CD8-positive, alpha-beta memory T cell (primary cell): ENCODE measurements around the gene ZDHHC24. TPM values are rescaled to one million over a fixed set of nuclear protein-coding genes. Genes with fewer than 3 reads are reported as not detected.
A peak's percentile ranks its signal among the peaks of the same experiment; 100 is the strongest.

ENCODE experiments used
- CTCF ChIA-PET: fragments of 350-600 bp; sonication (Branson Sonifier 250); formaldehyde crosslinking; loops from one replicate; lab custom pipeline; 2021; ENCODE audit warnings: antibody characterized with exemption; lab: Charles Lee
- POLR2A ChIA-PET: fragments of 350-600 bp; sonication (Branson Sonifier 250); formaldehyde crosslinking; loops from one replicate; lab custom pipeline; 2021; ENCODE audit warnings: antibody characterized with exemption; lab: Charles Lee
- DNase-seq, 5 donors: peaks; one replicate each; pipeline versions ENCODE4 v3.0.0 to v3.0.0-alpha.2; 2020 to 2022; ENCODE audit warnings: mixed read lengths in 1 of 5
- H3K27ac ChIP-seq: one replicate; pipeline ENCODE4 v1.7.0; 2013; ENCODE audit warnings: low read depth, mild to moderate bottlenecking, low read length, moderate library complexity
- H3K27me3 ChIP-seq: 2 replicates; pipeline ENCODE4 v1.7.0; 2013; ENCODE audit warnings: low read length, mild to moderate bottlenecking; ENCODE audit not compliant: insufficient read depth, poor library complexity, severe bottlenecking
- H3K36me3 ChIP-seq: 2 replicates; pipeline ENCODE4 v1.7.0; 2013; ENCODE audit warnings: mild to moderate bottlenecking, low read length, moderate library complexity; ENCODE audit not compliant: insufficient read depth
- H3K4me1 ChIP-seq: 2 replicates; pipeline ENCODE4 v1.7.0; 2013; ENCODE audit warnings: mild to moderate bottlenecking, low read length, moderate library complexity; ENCODE audit not compliant: insufficient read depth
- H3K4me3 ChIP-seq: 2 replicates; pipeline ENCODE4 v1.7.0; 2013; ENCODE audit warnings: mild to moderate bottlenecking, low read length
- H3K9me3 ChIP-seq: 2 replicates; pipeline ENCODE4 v1.7.0; 2013; ENCODE audit warnings: mild to moderate bottlenecking, low read length
- H3K27ac Mint-ChIP-seq, 8 donors: one replicate each; pipeline ENCODE4 v1.8.0; 2020 to 2021; ENCODE audit warnings: mixed read lengths in 8 of 8, mild to moderate bottlenecking in 6 of 8, inconsistent platforms in 3 of 8, moderate library complexity in 3 of 8
- H3K27me3 Mint-ChIP-seq, 2 donors: one replicate each; pipeline ENCODE4 v1.8.0; 2020 to 2021; ENCODE audit warnings: mixed read lengths in 2 of 2, mild to moderate bottlenecking in 1 of 2, moderate library complexity in 1 of 2
- H3K36me3 Mint-ChIP-seq, 3 donors: one replicate each; pipeline ENCODE4 v1.8.0; 2020 to 2021; ENCODE audit warnings: mixed read lengths in 3 of 3, inconsistent platforms in 1 of 3, mild to moderate bottlenecking in 1 of 3
- H3K4me1 Mint-ChIP-seq, 3 donors: one replicate each; pipeline ENCODE4 v1.8.0; 2020 to 2021; ENCODE audit warnings: mixed read lengths in 3 of 3, inconsistent platforms in 1 of 3, mild to moderate bottlenecking in 1 of 3
- H3K4me3 Mint-ChIP-seq, 7 donors: one replicate each; pipeline ENCODE4 v1.8.0; 2020 to 2021; ENCODE audit warnings: mixed read lengths in 7 of 7, mild to moderate bottlenecking in 6 of 7, moderate library complexity in 4 of 7, inconsistent platforms in 2 of 7
- H3K9me3 Mint-ChIP-seq, 5 donors: one replicate each; pipeline ENCODE4 v1.8.0; 2020 to 2022; ENCODE audit warnings: mixed read lengths in 5 of 5, mild to moderate bottlenecking in 3 of 5, moderate library complexity in 2 of 5, inconsistent platforms in 1 of 5
- polyA plus RNA-seq: library from polyadenylated mRNA; unstranded; fragments of 300-500 nt; fragmentation: Illumina TruSeq; gene quantifications from one replicate; pipeline ENCODE4 v1.2.3, GENCODE V29; 2021
- total RNA-seq, 2 experiments: library from RNA; stranded (reverse); gene quantifications; one replicate each; pipeline ENCODE4 v1.2.3, GENCODE V29; 2021

The ZDHHC24 gene
- total and polyA plus RNA-seq, 3 experiments from 2014 or later, result 16.6 to 21.5 (median 17.1) TPM

DNA sequence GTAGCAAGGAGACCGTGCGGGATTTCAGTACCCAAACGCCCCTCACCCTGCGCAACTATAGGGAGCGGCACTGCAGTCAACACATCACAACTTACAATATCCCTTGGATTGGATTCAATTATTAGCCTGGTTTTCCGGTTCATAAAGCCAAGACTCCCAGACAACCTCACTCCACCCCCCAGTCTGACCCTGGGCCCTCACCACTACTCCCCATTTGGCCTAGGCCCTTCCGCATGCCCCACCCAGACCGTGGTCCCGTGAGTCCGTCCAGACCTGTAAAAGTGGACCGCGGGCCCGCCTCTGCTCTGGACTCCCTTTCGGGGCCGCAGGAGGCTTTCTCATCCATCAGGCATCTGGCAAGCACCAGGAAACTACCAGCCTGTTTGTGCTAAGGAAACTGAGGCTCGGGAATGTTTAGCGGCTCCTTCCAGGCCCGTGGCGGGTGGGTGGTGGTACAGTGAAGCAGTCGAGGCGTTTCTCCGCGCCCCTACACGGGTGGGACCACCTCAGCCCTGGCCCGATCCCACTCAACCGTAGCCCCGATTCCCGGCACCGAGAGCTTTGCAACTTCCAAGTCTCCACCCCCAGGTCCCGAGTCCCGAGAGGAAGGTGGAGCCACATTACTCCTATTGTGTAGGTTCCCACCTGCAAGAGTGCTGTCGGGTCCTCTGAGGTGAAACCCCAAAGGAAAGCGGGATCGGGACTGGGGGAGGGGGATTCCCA lies 66.3 kb downstream of the ZDHHC24 start:
- POLR2A ChIA-PET, result interaction anchor here (0.6 to 2.5 kb wide), 12 partner anchors 9 to 915 kb away, joined by 3 to 43 read pairs (median 4); partner anchors contain the start of genes ACTN3, BBS1, MRPL11 and PELI3
- H3K4me3 ChIP-seq, result peak overlapping the region; percentile 90

DNA sequence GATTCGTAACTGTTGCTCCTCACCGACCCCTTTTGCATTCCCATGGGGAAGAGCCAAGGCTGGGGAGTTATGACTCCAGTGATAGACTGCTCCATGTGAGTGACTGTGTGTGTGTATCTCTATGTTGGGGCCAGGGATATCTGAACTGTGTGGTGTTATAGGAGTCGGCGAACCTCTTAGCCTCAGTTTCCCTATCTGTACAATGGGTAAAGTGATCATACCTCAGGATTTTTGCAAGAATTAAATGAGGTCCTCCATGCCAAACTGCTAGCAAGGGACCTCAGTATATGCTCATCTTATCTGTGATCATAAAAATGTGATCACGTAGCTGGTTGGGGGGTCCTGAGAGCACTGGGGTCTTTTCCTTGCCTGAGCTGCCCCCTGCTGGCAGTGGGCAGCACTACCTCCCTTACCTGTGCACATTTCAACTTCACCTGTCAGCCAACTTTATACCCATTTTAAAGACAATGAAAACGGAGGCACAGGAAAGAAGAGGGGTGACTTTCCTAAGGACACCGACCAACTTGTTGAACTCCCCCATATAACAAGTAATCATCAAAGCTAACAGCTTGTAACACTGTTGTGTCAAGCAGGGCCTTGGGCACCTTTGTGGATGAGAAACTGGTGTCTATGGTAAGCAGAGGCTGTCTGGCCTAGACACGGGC lies 67.0 kb downstream of the ZDHHC24 start:
- H3K27ac ChIP-seq, result peak overlapping the region; percentile 83
- H3K4me1 Mint-ChIP-seq, result peaks cover 22 to 40% (median 30%) of the 10 kb centered on the region in 3 donors
- H3K4me3 Mint-ChIP-seq, result peak overlapping the region; percentile 87 to 99 (median 92)
- ChIA-PET CTCF (interaction anchor here (1.0 to 1.5 kb wide), 4 partner anchors 7 to 113 kb away, joined by 3 to 5 read pairs (median 4); partner anchors contain the start of gene CCDC87), POLR2A (interaction anchor here (2.0 to 2.5 kb wide), 2 partner anchors 12 to 199 kb away, joined by 13 to 43 read pairs; partner anchors contain the start of genes PELI3 and RBM4B)
- peak overlapping the region; percentile 74 to 97 (median 92) for H3K27ac Mint-ChIP-seq
- H3K9me3 ChIP-seq, result no peaks in the 10 kb centered on the region
- peaks cover 0 to 1% of the 10 kb centered on the region in 2 donors for H3K27me3 Mint-ChIP-seq
- H3K4me3 ChIP-seq, result peak overlapping the region; percentile 90
- H3K36me3 Mint-ChIP-seq, result peaks cover 0 to 30% (median 0%) of the 10 kb centered on the region in 3 donors
- H3K27me3 ChIP-seq, result no peaks in the 10 kb centered on the region
- no peaks in the 10 kb centered on the region for H3K36me3 ChIP-seq
- no peaks in the 10 kb centered on the region for H3K9me3 Mint-ChIP-seq
- peak in 2 of 5 donors; percentile 17 to 34 for DNase-seq
- H3K4me1 ChIP-seq, result peaks cover 18% of the 10 kb centered on the region

More for the DNA sequence above, 66.3 kb downstream of the ZDHHC24 start:
- H3K36me3 Mint-ChIP-seq, result peaks cover 0 to 24% (median 0%) of the 10 kb centered on the region in 3 donors
- peaks cover 0 to 1% of the 10 kb centered on the region in 2 donors for H3K27me3 Mint-ChIP-seq
- DNase-seq, result peak in 1 of 5 donors; percentile 11
- Histone ChIP-seq H3K9me3 (no peaks in the 10 kb centered on the region), H3K36me3 (no peaks in the 10 kb centered on the region), H3K27me3 (no peaks in the 10 kb centered on the region), H3K4me1 (peaks cover 18% of the 10 kb centered on the region), H3K27ac (peak overlapping the region; percentile 83)
- peaks cover 22 to 40% (median 30%) of the 10 kb centered on the region in 3 donors for H3K4me1 Mint-ChIP-seq
- peak overlapping the region; percentile 74 to 97 (median 92) for H3K27ac Mint-ChIP-seq
- CTCF ChIA-PET, result interaction anchor here (0.6 to 1.7 kb wide), 13 partner anchors 8 to 198 kb away, joined by 3 to 9 read pairs (median 4); partner anchors contain the start of genes CCDC87, MRPL11, PELI3 and RBM4B
- no peaks in the 10 kb centered on the region for H3K9me3 Mint-ChIP-seq
- H3K4me3 Mint-ChIP-seq, result peak overlapping the region; percentile 87 to 99 (median 92)

DNA sequence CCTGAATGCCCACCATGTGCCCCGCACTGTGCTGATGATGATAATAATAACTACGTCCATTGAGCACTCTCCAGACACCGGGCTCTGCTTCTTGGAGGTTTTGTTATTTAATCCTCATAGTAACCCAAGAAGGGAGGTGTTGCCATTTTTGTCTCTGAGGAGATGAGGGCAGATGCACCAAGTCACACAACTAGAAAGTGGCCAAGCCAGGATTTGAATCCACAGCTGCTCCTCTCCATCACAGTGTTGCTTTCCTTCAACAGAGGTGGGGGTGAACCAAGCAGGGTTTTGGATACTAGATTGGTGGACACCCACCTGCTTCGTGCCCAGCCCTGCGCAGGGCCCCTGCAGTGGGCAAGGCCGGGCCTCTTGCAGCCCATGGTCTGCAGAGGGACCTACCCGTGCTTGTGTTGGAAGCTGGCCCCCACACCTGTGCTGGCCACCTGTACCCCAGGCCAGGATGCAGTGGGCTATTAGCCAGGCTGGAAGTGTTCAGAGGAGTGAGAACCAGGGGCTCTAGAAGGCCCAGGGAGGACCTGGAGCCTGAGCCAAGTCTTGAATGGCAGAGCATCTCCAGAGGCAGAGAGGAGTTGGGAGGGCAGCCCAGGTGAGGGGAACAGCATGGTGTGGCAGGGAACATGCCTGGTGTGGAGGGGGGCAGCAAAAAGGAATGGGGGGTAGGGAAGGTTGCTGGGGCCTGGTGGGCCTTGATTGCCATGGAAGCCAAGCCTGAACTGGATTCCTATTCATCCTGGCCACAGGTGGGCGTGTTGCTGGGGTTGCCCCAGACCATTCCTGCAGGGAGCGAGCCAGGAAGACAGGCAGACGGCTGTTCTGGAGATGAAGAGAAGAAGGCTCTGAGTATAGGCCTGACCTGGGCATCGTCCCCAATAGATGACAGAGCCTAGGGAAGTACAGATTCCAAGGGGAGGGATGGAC lies 68.3 kb downstream of the ZDHHC24 start:
- Mint-ChIP-seq H3K27me3 (peaks cover 0 to 1% of the 10 kb centered on the region in 2 donors), H3K9me3 (no peaks in the 10 kb centered on the region), H3K36me3 (peaks cover 0 to 31% (median 0%) of the 10 kb centered on the region in 3 donors), H3K4me3 (peak overlapping the region in 4 of 7 donors; percentile 47 to 99 (median 76)), H3K4me1 (peaks cover 22 to 31% (median 28%) of the 10 kb centered on the region in 3 donors), H3K27ac (peak overlapping the region in 6 of 8 donors; percentile 24 to 95 (median 56))
- H3K4me3 ChIP-seq, result no peak overlapping the region
- no peak overlapping the region for H3K27ac ChIP-seq
- no peaks in the 10 kb centered on the region for H3K27me3 ChIP-seq
- H3K36me3 ChIP-seq, result no peaks in the 10 kb centered on the region
- H3K9me3 ChIP-seq, result no peaks in the 10 kb centered on the region
- CTCF ChIA-PET, result interaction anchor here (1.4 to 1.5 kb wide), 2 partner anchors 8 to 69 kb away, joined by 3 read pairs; no protein-coding TSS in a partner anchor
- H3K4me1 ChIP-seq, result peaks cover 18% of the 10 kb centered on the region
- POLR2A ChIA-PET, result no interaction called here
- DNase-seq, result no peak

DNA sequence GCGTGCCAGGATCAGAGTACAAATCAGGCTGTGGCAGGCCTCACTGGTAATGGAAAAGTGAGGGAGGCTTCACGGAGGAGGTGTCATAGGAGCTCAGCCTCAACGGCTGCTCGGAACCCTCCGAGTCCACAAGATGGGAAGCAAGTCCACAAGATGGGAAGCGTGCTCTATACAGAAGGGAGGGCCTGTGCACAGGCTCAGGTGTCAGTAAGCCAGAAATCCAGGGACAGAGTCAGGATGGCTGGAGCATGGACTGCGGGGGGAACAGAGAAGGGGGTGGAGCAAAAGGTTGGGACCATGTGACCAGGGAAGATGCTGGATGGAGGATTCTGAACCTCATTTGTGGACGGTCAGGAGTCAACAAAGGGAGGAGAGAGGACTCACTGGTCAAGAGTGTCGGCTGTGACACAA lies 69.0 kb downstream of the ZDHHC24 start:
- ChIA-PET CTCF (interaction anchor here (1.4 kb wide), 1 partner anchor 68 kb away, joined by 3 read pairs; no protein-coding TSS in a partner anchor), POLR2A (no interaction called here)
- peaks cover 0 to 1% of the 10 kb centered on the region in 2 donors for H3K27me3 Mint-ChIP-seq

DNA sequence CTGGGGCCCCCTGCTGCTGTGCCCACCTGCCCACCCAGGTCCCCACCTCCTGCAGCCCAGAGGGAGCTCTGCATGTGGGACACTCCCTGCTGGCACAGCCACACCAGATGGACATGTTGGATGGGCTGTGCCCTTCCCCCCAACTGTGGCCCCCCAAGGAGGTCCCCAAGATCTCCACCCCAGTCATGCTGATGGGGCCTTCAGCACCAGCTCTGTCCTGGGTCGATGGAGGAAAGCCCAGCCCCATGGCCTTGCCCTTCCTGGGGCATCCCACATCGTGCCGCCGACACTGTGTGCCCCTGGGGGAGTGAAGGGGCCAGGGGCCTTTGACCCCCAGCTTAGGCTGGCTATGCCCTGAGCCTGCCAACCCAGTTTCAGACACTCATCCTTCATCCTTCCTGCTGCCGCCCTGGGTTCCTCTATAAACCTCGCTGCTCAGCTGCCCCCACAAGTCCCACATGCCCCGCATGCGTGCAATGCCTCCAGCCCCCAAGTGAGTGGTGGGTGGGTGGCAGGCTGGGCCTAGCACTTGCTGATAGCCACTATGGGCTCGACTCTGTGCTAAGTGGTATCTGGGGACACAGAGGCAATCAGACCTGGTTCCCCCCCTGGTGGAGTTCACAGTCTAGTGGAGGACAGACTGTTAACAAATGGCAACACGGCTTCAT lies 69.5 kb downstream of the ZDHHC24 start:
- Histone ChIP-seq H3K27ac (no peak overlapping the region), H3K36me3 (no peaks in the 10 kb centered on the region), H3K9me3 (no peaks in the 10 kb centered on the region), H3K4me1 (peaks cover 18% of the 10 kb centered on the region), H3K27me3 (no peaks in the 10 kb centered on the region), H3K4me3 (no peak overlapping the region)
- Mint-ChIP-seq H3K4me3 (peak overlapping the region in 1 of 7 donors; percentile 80), H3K4me1 (peaks cover 22 to 23% (median 23%) of the 10 kb centered on the region in 3 donors), H3K27me3 (peaks cover 0 to 1% of the 10 kb centered on the region in 2 donors), H3K27ac (peak overlapping the region in 2 of 8 donors; percentile 38 to 95), H3K36me3 (peaks cover 0 to 33% (median 0%) of the 10 kb centered on the region in 3 donors), H3K9me3 (no peaks in the 10 kb centered on the region)
- ChIA-PET CTCF (interaction anchor here (1.4 kb wide), 1 partner anchor 68 kb away, joined by 3 read pairs; no protein-coding TSS in a partner anchor), POLR2A (no interaction called here)
- DNase-seq, result no peak

More for the DNA sequence above, 69.0 kb downstream of the ZDHHC24 start:
- Histone ChIP-seq H3K4me3 (no peak overlapping the region), H3K4me1 (peaks cover 18% of the 10 kb centered on the region), H3K27ac (no peak overlapping the region), H3K27me3 (no peaks in the 10 kb centered on the region), H3K36me3 (no peaks in the 10 kb centered on the region), H3K9me3 (no peaks in the 10 kb centered on the region)
- H3K9me3 Mint-ChIP-seq, result no peaks in the 10 kb centered on the region
- DNase-seq, result no peak
- peak overlapping the region in 2 of 8 donors; percentile 38 to 95 for H3K27ac Mint-ChIP-seq
- peaks cover 22 to 25% (median 23%) of the 10 kb centered on the region in 3 donors for H3K4me1 Mint-ChIP-seq
- peaks cover 0 to 32% (median 0%) of the 10 kb centered on the region in 3 donors for H3K36me3 Mint-ChIP-seq
- peak overlapping the region in 2 of 7 donors; percentile 49 to 80 for H3K4me3 Mint-ChIP-seq

DNA sequence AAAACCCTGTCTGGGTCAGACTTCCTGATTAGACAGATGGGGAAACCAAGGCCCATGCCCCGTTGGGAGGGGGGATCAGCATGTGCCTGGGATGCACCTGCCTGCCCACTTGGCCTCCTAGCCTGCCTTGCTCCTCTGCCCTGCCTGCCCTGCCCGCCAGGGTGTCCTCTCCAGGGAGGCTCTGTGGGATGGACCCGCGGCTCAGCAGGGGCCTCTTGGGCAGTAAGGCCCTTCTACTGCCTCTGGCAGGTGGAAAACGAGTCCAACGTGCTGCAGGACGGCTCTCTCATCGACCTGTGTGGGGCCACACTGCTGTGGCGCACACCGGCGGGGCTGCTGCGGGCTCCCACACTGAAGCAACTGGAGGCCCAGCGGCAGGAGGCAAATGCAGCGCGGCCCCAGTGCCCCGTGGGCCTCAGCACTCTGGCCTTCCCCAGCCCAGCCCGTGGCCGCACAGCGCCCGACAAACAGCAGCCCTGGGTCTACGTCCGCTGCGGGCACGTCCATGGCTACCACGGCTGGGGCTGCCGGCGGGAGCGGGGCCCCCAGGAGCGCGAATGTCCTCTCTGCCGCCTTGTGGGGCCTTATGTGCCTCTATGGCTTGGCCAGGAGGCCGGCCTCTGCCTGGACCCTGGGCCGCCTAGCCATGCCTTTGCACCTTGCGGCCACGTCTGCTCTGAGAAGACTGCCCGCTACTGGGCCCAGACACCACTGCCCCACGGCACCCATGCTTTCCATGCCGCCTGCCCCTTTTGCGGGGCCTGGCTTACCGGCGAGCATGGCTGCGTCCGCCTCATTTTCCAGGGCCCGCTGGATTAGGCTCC lies 70.3 kb downstream of the ZDHHC24 start:
- Histone ChIP-seq H3K27ac (no peak overlapping the region), H3K4me3 (no peak overlapping the region), H3K4me1 (peaks cover 11% of the 10 kb centered on the region), H3K9me3 (no peaks in the 10 kb centered on the region), H3K36me3 (no peaks in the 10 kb centered on the region), H3K27me3 (no peaks in the 10 kb centered on the region)
- DNase-seq, result no peak
- Mint-ChIP-seq H3K36me3 (peaks cover 0 to 38% (median 0%) of the 10 kb centered on the region in 3 donors), H3K27me3 (peaks cover 0 to 1% of the 10 kb centered on the region in 2 donors), H3K27ac (no peak overlapping the region), H3K9me3 (no peaks in the 10 kb centered on the region), H3K4me3 (no peak overlapping the region), H3K4me1 (peaks cover 17 to 18% (median 18%) of the 10 kb centered on the region in 3 donors)
- CTCF ChIA-PET, result interaction anchor here (1.4 kb wide), 1 partner anchor 67 kb away, joined by 3 read pairs; no protein-coding TSS in a partner anchor
- POLR2A ChIA-PET, result no interaction called here
